ACHN (cell line): ENCODE measurements around the gene COPZ1.

Experiments used
- DNase-seq: peaks from one replicate; pipeline ENCODE4 v3.0.0-alpha.2; 2015
- in situ Hi-C: cut with HindIII; loops from 2 replicates; pipeline ENCODE4 v1.10.0; 2017; ENCODE audit warnings: low sequenced_read_pairs, low pct_ligation_motif_present, low pct_unique_long_range_greater_than_20kb

Gene COPZ1

GRCh38 chr12:54385251-54385914, 60.5 kb downstream of the COPZ1 start:
- in situ Hi-C loops: no loop called here
- no peak for DNase-seq

- in situ Hi-C loops: no loop called here
- DNase-seq: no peak
Measured at GRCh38 chr12:54386403-54387113, 61.6 kb downstream of the COPZ1 start.

GRCh38 chr12:54387114-54387467, 62.2 kb downstream of the COPZ1 start:
- DNase-seq: no peak
- in situ Hi-C loops: no loop called here

GRCh38 chr12:54388237-54389133, 63.6 kb downstream of the COPZ1 start:
- in situ Hi-C loops: no loop called here
- DNase-seq: no peak

GRCh38 chr12:54389134-54389508, 64.2 kb downstream of the COPZ1 start:
- no peak for DNase-seq
- in situ Hi-C loops: no loop called here

GRCh38 chr12:54389607-54390175, 64.8 kb downstream of the COPZ1 start:
- no peak for DNase-seq
- in situ Hi-C loops: no loop called here

GRCh38 chr12:54390176-54390667, 65.3 kb downstream of the COPZ1 start:
- in situ Hi-C loops: no loop called here
- DNase-seq: no peak

- peak; percentile 75 for DNase-seq
- in situ Hi-C loops: no loop called here
Measured at GRCh38 chr12:54390668-54391551, 66.0 kb downstream of the COPZ1 start.

GRCh38 chr12:54392485-54393206, 67.7 kb downstream of the COPZ1 start:
- in situ Hi-C loops: no loop called here
- no peak for DNase-seq

- in situ Hi-C loops: no loop called here
- no peak for DNase-seq
Measured at GRCh38 chr12:54393207-54393609, 68.3 kb downstream of the COPZ1 start.

- in situ Hi-C loops: no loop called here
Measured at GRCh38 chr12:54393743-54394142, 68.8 kb downstream of the COPZ1 start.

GRCh38 chr12:54394281-54394719, 69.4 kb downstream of the COPZ1 start:
- in situ Hi-C loops: no loop called here

More at GRCh38 chr12:54393743-54394142, 68.8 kb downstream of the COPZ1 start:
- no peak for DNase-seq

GRCh38 chr12:54394986-54395385, 70.1 kb downstream of the COPZ1 start:
- in situ Hi-C loops: no loop called here
- DNase-seq: no peak

More at GRCh38 chr12:54394281-54394719, 69.4 kb downstream of the COPZ1 start:
- DNase-seq: peak; percentile 68

- no peak for DNase-seq
- in situ Hi-C loops: no loop called here
Measured at GRCh38 chr12:54395545-54395944, 70.6 kb downstream of the COPZ1 start.

- DNase-seq: no peak
- in situ Hi-C loops: no loop called here
Measured at GRCh38 chr12:54397157-54397556, 72.2 kb downstream of the COPZ1 start.

GRCh38 chr12:54398218-54398617, 73.3 kb downstream of the COPZ1 start:
- in situ Hi-C loops: no loop called here
- no peak for DNase-seq
